ENCODE results near the gene TTLL5.

Gene TTLL5

GRCh38 chr14:75967866-75968265 lies 306.8 kb downstream of the TTLL5 start:
- no peak for DNase-seq
- intact Hi-C loops (cut with DNase I), result no loop called here

DNA sequence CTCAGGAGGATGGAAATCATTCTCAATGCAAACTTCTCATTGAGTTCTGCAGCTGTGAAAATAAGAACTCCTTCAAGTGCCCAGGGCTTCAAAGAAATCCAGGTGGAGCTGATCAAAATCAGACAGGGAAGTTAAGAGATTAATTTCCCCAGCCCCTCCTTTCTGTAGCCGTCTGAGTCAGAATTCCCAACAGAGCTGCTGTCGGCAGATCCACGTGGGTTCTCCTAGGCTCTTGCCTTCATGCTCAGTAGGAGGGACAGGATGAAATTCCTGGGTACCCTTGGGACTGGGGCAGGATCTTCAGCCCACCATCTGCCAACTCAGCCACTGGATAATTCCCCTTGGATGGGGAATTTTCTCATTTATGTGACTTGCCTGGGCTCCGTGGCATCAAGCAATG lies 307.4 kb downstream of the TTLL5 start:
- intact Hi-C loops (cut with DNase I), result no loop called here
- DNase-seq, result peak in 7 of 42 donors; percentile 17 to 50 (median 44)

GRCh38 chr14:75969126-75969525 lies 308.1 kb downstream of the TTLL5 start:
- intact Hi-C loops (cut with DNase I), result no loop called here
- DNase-seq, result no peak

GRCh38 chr14:75969891-75970290 lies 308.8 kb downstream of the TTLL5 start:
- DNase-seq, result no peak
- intact Hi-C loops (cut with DNase I), result no loop called here

- intact Hi-C loops (cut with DNase I), result no loop called here
- no peak for DNase-seq
Measured at GRCh38 chr14:75970989-75971388, 309.9 kb downstream of the TTLL5 start.

- DNase-seq, result no peak
- intact Hi-C loops (cut with DNase I), result no loop called here
Measured at GRCh38 chr14:75971509-75971908, 310.5 kb downstream of the TTLL5 start.

DNA sequence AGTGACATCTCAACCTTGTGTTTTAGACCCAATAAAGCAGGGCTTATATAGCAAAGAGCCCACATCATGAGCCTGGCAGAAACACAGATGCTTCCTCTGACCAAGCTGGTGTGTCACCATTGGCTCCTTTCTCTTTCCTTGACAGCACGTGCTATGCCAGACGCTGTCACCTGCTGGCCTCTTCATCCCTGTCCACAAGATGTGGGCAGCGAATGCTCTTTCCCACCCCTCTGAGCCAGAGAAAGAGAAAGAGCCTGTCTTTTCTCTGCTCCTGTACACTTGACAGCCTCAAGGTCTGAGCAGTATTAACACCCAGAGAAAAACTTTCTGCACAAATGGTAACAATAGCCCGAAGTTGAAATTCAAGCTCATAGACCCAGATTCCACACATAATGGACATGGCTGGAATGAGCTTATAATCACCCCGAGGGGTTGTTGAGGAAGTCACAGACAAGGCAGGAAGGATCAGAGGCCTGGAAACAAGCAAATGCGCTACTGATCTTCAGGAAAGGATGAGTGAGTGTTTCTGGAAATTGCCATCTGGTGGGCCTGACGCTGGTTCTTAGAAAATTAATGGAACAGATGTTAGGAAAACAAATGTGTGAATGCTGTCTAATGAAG lies 311.9 kb downstream of the TTLL5 start:
- no peak for DNase-seq
- intact Hi-C loops (cut with DNase I), result no loop called here

GRCh38 chr14:75976826-75977581 lies 316.0 kb downstream of the TTLL5 start:
- no peak for DNase-seq
- intact Hi-C loops (cut with DNase I), result no loop called here

- DNase-seq, result no peak
- intact Hi-C loops (cut with DNase I), result no loop called here
Measured at GRCh38 chr14:75977582-75977943, 316.5 kb downstream of the TTLL5 start.

- peak in 1 of 42 donors; percentile 22 for DNase-seq
- intact Hi-C loops (cut with DNase I), result no loop called here
Measured at GRCh38 chr14:75978249-75978731, 317.2 kb downstream of the TTLL5 start.

DNA sequence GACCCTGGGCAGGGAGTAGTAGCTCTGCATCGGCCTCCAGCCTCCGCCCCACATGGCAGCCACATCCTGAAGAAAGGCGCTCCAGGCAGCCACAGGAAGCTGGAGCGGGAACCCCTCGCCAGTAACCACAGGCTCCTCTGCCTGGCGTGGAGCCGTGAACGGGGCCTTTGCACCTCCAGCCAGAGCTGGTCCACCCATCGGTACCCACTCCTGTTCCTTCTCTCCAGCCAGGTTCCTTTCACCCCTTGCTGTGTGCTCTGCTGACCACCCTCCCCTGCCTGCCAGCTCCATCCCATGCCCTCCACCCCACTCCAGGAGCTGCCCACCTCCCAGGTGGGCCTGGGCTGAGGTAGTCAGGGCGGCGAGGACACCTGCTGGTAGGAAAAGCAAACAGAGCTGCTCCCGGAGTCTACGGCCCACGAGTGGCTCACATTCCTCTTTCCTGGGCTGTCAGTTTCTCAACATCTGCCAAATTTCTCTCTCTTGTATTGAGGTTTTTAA lies 318.1 kb downstream of the TTLL5 start:
- intact Hi-C loops (cut with DNase I), result no loop called here
- DNase-seq, result peak in 38 of 42 donors; percentile 26 to 81 (median 56)

DNA sequence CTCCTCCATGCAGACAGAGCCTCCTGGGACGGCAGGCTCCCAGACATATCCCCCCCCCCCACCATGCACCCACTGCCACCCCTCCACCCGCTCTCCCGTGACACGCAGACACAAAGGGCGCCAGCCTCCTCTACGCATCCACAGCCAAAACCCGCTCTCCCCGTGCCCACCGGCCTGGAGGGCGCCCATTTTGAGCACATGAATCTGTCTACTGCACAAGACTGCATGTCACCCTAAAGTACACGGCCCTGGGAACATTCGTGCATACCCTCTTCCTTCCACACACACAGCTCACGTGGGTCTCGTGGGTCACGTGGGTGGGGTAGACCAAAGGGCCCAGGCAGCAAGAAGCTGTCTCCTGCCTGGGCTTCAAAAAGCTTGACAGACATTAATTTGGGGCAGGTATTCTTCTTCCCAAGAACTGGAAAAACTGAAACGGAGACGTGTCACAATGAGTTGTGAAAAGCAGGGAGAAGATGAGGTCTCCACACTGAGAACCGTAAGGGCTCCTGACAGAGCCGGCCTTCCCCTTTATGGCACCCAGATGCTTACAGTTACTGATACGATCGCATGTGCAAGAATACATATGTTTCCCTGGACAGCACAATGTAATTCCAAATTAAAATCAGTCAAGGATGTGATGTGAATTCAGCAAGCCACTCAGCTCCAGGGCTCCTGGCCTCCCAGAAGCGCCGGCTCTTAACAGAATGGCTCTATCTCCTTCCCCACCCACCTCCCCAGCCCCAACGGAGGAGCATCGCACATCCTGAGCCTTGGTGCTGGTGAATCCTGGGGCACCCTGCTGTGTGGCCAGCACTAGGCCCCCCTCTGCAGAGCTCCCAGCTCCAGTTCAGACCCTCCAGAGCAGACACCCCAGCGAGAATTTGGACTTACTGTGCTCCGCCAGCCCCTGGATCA lies 318.9 kb downstream of the TTLL5 start:
- intact Hi-C loops (cut with DNase I), result loop anchor here (5.0 kb wide), 1 partner anchor 183 kb away; no protein-coding TSS in a partner anchor
- peak in 41 of 42 donors; percentile 33 to 89 (median 71) for DNase-seq

DNA sequence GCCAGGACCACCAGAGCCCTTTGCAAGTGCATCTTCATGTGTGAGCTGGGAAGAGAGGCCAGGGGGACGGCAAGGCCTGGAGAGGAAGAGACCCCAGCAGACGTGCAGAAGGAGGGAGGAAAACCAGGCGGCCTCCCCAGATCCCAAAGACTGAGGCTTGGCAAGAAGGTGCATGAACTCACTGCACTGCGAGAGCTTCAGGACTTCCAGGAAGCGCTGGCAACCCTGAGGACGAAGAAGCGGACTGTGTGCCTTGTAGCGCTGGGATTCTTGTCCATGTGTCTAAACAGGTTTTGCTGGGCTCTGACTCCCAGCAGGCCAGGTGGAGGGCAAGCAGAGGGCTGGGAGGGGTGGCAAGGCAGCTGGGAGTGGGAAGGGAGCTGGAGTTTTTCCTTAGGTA lies 319.8 kb downstream of the TTLL5 start:
- peak in 7 of 42 donors; percentile 11 to 54 (median 40) for DNase-seq
- intact Hi-C loops (cut with DNase I), result loop anchor here (5.0 kb wide), 1 partner anchor 184 kb away; no protein-coding TSS in a partner anchor

DNA sequence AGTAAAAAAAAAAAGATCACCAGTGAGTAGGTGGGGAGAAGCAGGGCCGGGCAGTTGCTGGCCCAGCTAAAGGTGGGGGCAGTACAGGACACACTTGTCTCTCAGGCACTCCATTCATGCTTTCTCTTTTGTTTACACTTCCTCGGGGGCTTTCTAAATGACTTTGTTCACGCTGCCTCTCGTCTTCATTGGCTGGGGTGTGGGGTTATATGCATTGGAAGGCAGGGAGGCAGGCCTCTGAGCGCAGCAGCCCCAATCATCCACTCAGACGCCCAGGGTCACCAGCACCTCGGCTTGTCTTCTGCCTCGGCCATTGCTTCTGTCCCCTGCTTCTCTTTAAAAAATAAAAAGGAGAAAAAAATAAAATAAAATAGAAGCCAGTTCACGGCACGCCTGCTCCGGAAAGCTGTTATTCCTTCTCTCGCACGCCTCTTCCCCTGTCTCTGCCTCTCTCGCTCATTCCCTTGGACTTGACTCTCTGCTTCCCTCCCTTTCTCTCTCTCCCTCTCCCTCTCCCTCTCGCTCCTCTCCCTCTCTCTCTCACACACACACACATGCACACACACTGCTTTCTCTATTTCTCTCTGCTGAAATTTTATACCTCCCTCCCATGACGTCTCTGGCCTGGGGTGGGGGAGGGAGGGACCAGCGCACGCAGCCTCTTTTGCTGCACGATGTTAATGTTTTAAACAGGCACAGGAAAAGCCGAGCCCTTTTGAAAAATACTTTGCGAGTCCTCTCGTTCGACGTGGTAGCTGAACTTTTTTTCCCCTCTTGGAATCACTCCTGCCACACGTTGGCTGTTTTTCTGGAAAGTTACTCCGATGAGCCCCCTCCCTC lies 320.6 kb downstream of the TTLL5 start, which contains the start of gene TGFB3:
Gene TGFB3, minus strand, starts transcription at position 570 of the 840 bp plus-strand sequence. CDS start 1,102 bp downstream, outside the sequence.
- intact Hi-C loops (cut with DNase I), result loop anchor here (2.0 to 5.0 kb wide), 3 partner anchors 75 to 271 kb away; no protein-coding TSS in a partner anchor
- peak in 40 of 42 donors; percentile 15 to 85 (median 61) for DNase-seq

GRCh38 chr14:75982266-75983018 lies 321.4 kb downstream of the TTLL5 start:
- intact Hi-C loops (cut with DNase I), result loop anchor here (2.0 to 5.0 kb wide), 3 partner anchors 76 to 272 kb away; no protein-coding TSS in a partner anchor
- DNase-seq, result peak; percentile 71 to 96 (median 90)

- intact Hi-C loops (cut with DNase I), result loop anchor here (2.0 to 5.0 kb wide), 3 partner anchors 76 to 272 kb away; no protein-coding TSS in a partner anchor
Measured at GRCh38 chr14:75983019-75983358, 321.9 kb downstream of the TTLL5 start.

DNA sequence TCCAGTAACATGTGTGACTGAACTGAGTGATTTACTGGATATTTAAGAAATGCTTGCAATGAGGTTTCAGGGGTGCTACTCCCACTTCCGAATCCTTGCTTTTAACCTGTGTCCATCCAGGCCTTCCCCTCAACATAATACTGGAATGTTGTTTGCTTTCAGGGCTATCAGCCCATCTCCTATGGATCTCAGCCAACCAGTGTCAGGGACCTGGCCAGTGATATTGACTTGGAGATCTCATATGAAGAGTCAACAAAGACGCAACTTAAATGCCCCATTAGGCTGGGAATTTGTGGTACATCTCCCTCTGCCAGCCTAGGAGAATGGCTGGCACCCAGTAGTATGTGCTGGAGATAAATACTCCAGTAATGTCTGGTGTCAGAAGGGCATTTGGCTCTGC lies 323.6 kb downstream of the TTLL5 start:
- no peak for DNase-seq
- intact Hi-C loops (cut with DNase I), result loop anchor here (5.0 kb wide), 1 partner anchor 187 kb away; no protein-coding TSS in a partner anchor

More at GRCh38 chr14:75983019-75983358, 321.9 kb downstream of the TTLL5 start:
- DNase-seq, result no peak

All from head of caudate nucleus (tissue), 42 donors.